WERI-Rb-1 (cell line): Measurements from ENCODE around the gene ASCL5.

Source experiments
- DNase-seq: peaks from one replicate; pipeline ENCODE4 v3.0.0-alpha.2; 2020
- H3K27ac ChIP-seq: fragments of 250-450 bp; sonication (Bioruptor Pico); 2 replicates; pipeline ENCODE4 v1.5.1; 2020; ENCODE audit warnings: mild to moderate bottlenecking, moderate library complexity
- H3K27me3 ChIP-seq: fragments of 250-450 bp; sonication (Bioruptor Pico); 2 replicates; pipeline ENCODE4 v1.5.1; 2021; ENCODE audit warnings: mild to moderate bottlenecking, low read depth, moderate library complexity; ENCODE audit not compliant: insufficient read depth, severe bottlenecking
- H3K36me3 ChIP-seq: fragments of 250-450 bp; sonication (Bioruptor Pico); 2 replicates; pipeline ENCODE4 v1.5.1; 2020; ENCODE audit warnings: mild to moderate bottlenecking, moderate library complexity
- H3K4me3 ChIP-seq: 2 replicates; pipeline ENCODE4 v1.5.1; 2011; ENCODE audit warnings: low read depth, mild to moderate bottlenecking, control low read depth, low read length
- H3K9me3 ChIP-seq: fragments of 250-450 bp; sonication (Bioruptor Pico); 2 replicates; pipeline ENCODE4 v1.5.1; 2021; ENCODE audit warnings: mild to moderate bottlenecking, moderate library complexity; ENCODE audit not compliant: severe bottlenecking
- TF ChIP-seq, protein P1 (sequence below): IDR thresholded peaks from 2 replicates; pipeline ENCODE4 v1.5.1; 2011; ENCODE audit warnings: low read depth, mild to moderate bottlenecking, control low read depth, inconsistent platforms, low read length

Gene ASCL5

DNA sequence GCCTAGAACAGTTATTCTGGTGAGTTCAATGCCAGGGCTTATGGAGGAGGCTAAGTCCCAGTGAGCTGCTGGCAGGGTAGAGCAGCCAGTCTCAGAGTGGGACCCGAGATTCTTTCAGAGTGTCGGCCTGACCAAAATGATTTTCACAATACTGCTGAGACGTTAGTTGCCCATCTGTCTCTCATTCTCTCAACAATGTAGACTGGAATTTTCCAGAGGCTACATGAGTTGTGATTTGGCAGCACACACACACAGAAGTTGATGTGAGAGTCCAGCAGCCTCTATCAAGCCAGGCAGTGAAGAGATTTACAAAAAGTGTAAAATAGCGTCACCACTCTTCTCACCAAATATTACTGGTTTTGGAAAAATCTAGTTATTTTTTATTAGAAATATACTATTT, 36.4 kb downstream of the ASCL5 start:
- TF ChIP-seq, protein P1, sequence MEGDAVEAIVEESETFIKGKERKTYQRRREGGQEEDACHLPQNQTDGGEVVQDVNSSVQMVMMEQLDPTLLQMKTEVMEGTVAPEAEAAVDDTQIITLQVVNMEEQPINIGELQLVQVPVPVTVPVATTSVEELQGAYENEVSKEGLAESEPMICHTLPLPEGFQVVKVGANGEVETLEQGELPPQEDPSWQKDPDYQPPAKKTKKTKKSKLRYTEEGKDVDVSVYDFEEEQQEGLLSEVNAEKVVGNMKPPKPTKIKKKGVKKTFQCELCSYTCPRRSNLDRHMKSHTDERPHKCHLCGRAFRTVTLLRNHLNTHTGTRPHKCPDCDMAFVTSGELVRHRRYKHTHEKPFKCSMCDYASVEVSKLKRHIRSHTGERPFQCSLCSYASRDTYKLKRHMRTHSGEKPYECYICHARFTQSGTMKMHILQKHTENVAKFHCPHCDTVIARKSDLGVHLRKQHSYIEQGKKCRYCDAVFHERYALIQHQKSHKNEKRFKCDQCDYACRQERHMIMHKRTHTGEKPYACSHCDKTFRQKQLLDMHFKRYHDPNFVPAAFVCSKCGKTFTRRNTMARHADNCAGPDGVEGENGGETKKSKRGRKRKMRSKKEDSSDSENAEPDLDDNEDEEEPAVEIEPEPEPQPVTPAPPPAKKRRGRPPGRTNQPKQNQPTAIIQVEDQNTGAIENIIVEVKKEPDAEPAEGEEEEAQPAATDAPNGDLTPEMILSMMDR = no peak
- no peak overlapping the region for H3K4me3 ChIP-seq

GRCh38 chr1:201089596-201089995, 37.4 kb downstream of the ASCL5 start:
- no peaks in the 10 kb centered on the region for H3K27me3 ChIP-seq
- no peaks in the 10 kb centered on the region for H3K36me3 ChIP-seq
- TF ChIP-seq, protein P1 = no peak
- H3K9me3 ChIP-seq = no peaks in the 10 kb centered on the region
- H3K4me3 ChIP-seq = no peak overlapping the region
- DNase-seq = peak; percentile 71
- H3K27ac ChIP-seq = peak overlapping the region; percentile 27

More for the DNA sequence above, 36.4 kb downstream of the ASCL5 start:
- Histone ChIP-seq H3K27ac (no peak overlapping the region), H3K9me3 (no peaks in the 10 kb centered on the region), H3K27me3 (no peaks in the 10 kb centered on the region), H3K36me3 (no peaks in the 10 kb centered on the region)
- no peak for DNase-seq

GRCh38 chr1:201088901-201089525, 38.0 kb downstream of the ASCL5 start:
- Histone ChIP-seq H3K9me3 (no peaks in the 10 kb centered on the region), H3K27me3 (no peaks in the 10 kb centered on the region), H3K27ac (peak overlapping the region; percentile 27), H3K36me3 (no peaks in the 10 kb centered on the region), H3K4me3 (no peak overlapping the region)
- peak; percentile 86 for DNase-seq
- TF ChIP-seq, protein P1 = peak; percentile 85

DNA sequence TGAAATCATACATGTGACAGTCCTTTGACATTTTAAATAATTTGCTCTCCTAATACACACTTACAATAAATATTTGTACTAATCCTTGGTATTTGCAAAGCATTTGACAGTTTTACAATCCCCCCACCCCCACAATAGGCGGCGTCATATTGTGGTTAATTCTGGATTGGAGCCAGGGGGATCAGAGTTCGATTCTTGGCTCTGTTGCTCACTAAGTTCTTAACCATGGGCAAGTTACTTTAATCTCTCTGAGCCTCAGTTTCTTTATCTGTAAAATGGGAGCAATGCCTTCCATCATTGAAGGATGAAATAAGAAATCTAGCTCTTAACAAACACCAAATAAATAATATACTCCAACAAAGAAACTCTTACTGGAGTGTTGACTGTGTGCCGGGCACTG, 38.6 kb downstream of the ASCL5 start:
- H3K4me3 ChIP-seq = no peak overlapping the region
- H3K9me3 ChIP-seq = no peaks in the 10 kb centered on the region
- TF ChIP-seq, protein P1 = no peak
- no peak for DNase-seq
- no peaks in the 10 kb centered on the region for H3K27me3 ChIP-seq
- H3K27ac ChIP-seq = no peak overlapping the region
- no peaks in the 10 kb centered on the region for H3K36me3 ChIP-seq

GRCh38 chr1:201085902-201086735, 40.9 kb downstream of the ASCL5 start:
- H3K27ac ChIP-seq = no peak overlapping the region
- H3K9me3 ChIP-seq = no peaks in the 10 kb centered on the region
- H3K36me3 ChIP-seq = no peaks in the 10 kb centered on the region
- peak; percentile 96 for DNase-seq
- TF ChIP-seq, protein P1 = peak; percentile 99
- no peaks in the 10 kb centered on the region for H3K27me3 ChIP-seq
- no peak overlapping the region for H3K4me3 ChIP-seq
